ENCODE data around the gene CEMIP. TPM values are rescaled to one million over a fixed set of nuclear protein-coding genes. Genes with fewer than 3 reads are reported as not detected.

The CEMIP gene
- total RNA-seq, 2 donors from 2014 or later: 1.1 to 1.2 TPM

- peaks cover 0 to 11% of the 10 kb centered on the region in 2 donors for H3K4me1 ChIP-seq (ENCODE audit: control insufficient read depth in 1 of 2, low read depth in 2 of 2)
- no peaks in the 10 kb centered on the region for H3K9me3 ChIP-seq
- H3K4me3 ChIP-seq: no peak overlapping the region
- no peaks in the 10 kb centered on the region for H3K36me3 ChIP-seq
- DNase-seq (ENCODE audit: low spot score) (no peak), ATAC-seq (ENCODE audit: insufficient number of reproducible peaks, low FRiP score, low read depth) (no peak)
- H3K27ac ChIP-seq: no peak overlapping the region
- no peak for TF ChIP-seq CTCF (IDR thresholded peaks at IDR 0.05)
- no peaks in the 10 kb centered on the region for H3K27me3 ChIP-seq (replicated peaks; ENCODE audit: insufficient read depth)
Measured at GRCh38 chr15:80871858-80872257, 92.7 kb downstream of the CEMIP start.

- no peak overlapping the region for H3K4me3 ChIP-seq
- no peaks in the 10 kb centered on the region for H3K9me3 ChIP-seq
- DNase-seq (ENCODE audit: low spot score) (no peak), ATAC-seq (ENCODE audit: insufficient number of reproducible peaks, low FRiP score, low read depth) (no peak)
- no peaks in the 10 kb centered on the region for H3K36me3 ChIP-seq
- TF ChIP-seq CTCF (IDR thresholded peaks at IDR 0.05): no peak
- H3K27me3 ChIP-seq (replicated peaks; ENCODE audit: insufficient read depth): no peaks in the 10 kb centered on the region
- H3K27ac ChIP-seq: no peak overlapping the region
- peaks cover 0 to 11% of the 10 kb centered on the region in 2 donors for H3K4me1 ChIP-seq (ENCODE audit: control insufficient read depth in 1 of 2, low read depth in 2 of 2)
Measured at GRCh38 chr15:80873366-80873952, 94.3 kb downstream of the CEMIP start.

GRCh38 chr15:80875568-80876347 is 96.6 kb downstream of the CEMIP start:
- no peak overlapping the region for H3K27ac ChIP-seq
- H3K4me1 ChIP-seq (ENCODE audit: control insufficient read depth in 1 of 2, low read depth in 2 of 2): peaks cover 0 to 11% of the 10 kb centered on the region in 2 donors
- H3K4me3 ChIP-seq: no peak overlapping the region
- DNase-seq (ENCODE audit: low spot score): peak; percentile 4
- H3K27me3 ChIP-seq (replicated peaks; ENCODE audit: insufficient read depth): no peaks in the 10 kb centered on the region
- ATAC-seq (ENCODE audit: insufficient number of reproducible peaks, low FRiP score, low read depth): no peak
- H3K36me3 ChIP-seq: no peaks in the 10 kb centered on the region
- no peaks in the 10 kb centered on the region for H3K9me3 ChIP-seq
- no peak for TF ChIP-seq CTCF (IDR thresholded peaks at IDR 0.05)

GRCh38 chr15:80876348-80876674 is 97.1 kb downstream of the CEMIP start:
- H3K36me3 ChIP-seq: no peaks in the 10 kb centered on the region
- ATAC-seq (ENCODE audit: insufficient number of reproducible peaks, low FRiP score, low read depth): no peak
- no peak for DNase-seq (ENCODE audit: low spot score)
- H3K9me3 ChIP-seq: no peaks in the 10 kb centered on the region
- no peaks in the 10 kb centered on the region for H3K27me3 ChIP-seq (replicated peaks; ENCODE audit: insufficient read depth)
- no peak for TF ChIP-seq CTCF (IDR thresholded peaks at IDR 0.05)
- H3K4me3 ChIP-seq: no peak overlapping the region
- no peak overlapping the region for H3K27ac ChIP-seq
- H3K4me1 ChIP-seq (ENCODE audit: control insufficient read depth in 1 of 2, low read depth in 2 of 2): peaks cover 0 to 11% of the 10 kb centered on the region in 2 donors

- H3K4me1 ChIP-seq (ENCODE audit: control insufficient read depth in 1 of 2, low read depth in 2 of 2): peaks cover 0 to 11% of the 10 kb centered on the region in 2 donors
- no peaks in the 10 kb centered on the region for H3K27me3 ChIP-seq (replicated peaks; ENCODE audit: insufficient read depth)
- no peaks in the 10 kb centered on the region for H3K36me3 ChIP-seq
- no peak for TF ChIP-seq CTCF (IDR thresholded peaks at IDR 0.05)
- H3K9me3 ChIP-seq: no peaks in the 10 kb centered on the region
- H3K4me3 ChIP-seq: no peak overlapping the region
- H3K27ac ChIP-seq: no peak overlapping the region
- ATAC-seq (ENCODE audit: insufficient number of reproducible peaks, low FRiP score, low read depth) (no peak), DNase-seq (ENCODE audit: low spot score) (no peak)
Measured at GRCh38 chr15:80878242-80878866, 99.2 kb downstream of the CEMIP start.

All from thoracic aorta (tissue), 2 donors.